ENCODE data around the gene GOLGA6B.
A peak's percentile ranks its signal among the peaks of the same experiment; 100 is the strongest.
"Not testable (repeated sequence)": the region's sequence is repeated elsewhere in the genome, so short reads cannot be mapped to it uniquely, and the experiment has no call there.

GOLGA6B gene

GRCh38 chr15:72663931-72664330 is 9.4 kb downstream of the GOLGA6B start:
- not testable (repeated sequence) for DNase-seq (ENCODE audit: low read depth in 3 of 3, low spot score in 1 of 3)

GRCh38 chr15:72665706-72666105 is 11.2 kb downstream of the GOLGA6B start:
- DNase-seq (ENCODE audit: low read depth in 3 of 3, low spot score in 1 of 3): not testable (repeated sequence)

GRCh38 chr15:72669803-72670202 is 15.3 kb downstream of the GOLGA6B start:
- DNase-seq (ENCODE audit: low read depth in 3 of 3, low spot score in 1 of 3): not testable (repeated sequence)

- peak in 2 of 3 donors; percentile 24 to 57 for DNase-seq (ENCODE audit: low read depth in 3 of 3, low spot score in 1 of 3)
Observed at GRCh38 chr15:72670656-72671352, 16.3 kb downstream of the GOLGA6B start.

GRCh38 chr15:72671525-72671924 is 17.0 kb downstream of the GOLGA6B start:
- no peak for DNase-seq (ENCODE audit: low read depth in 3 of 3, low spot score in 1 of 3)

- DNase-seq (ENCODE audit: low read depth in 3 of 3, low spot score in 1 of 3): no peak
Observed at GRCh38 chr15:72676838-72677237, 22.3 kb downstream of the GOLGA6B start.

- DNase-seq (ENCODE audit: low read depth in 3 of 3, low spot score in 1 of 3): no peak
Observed at GRCh38 chr15:72680931-72681330, 26.4 kb downstream of the GOLGA6B start.

- no peak for DNase-seq (ENCODE audit: low read depth in 3 of 3, low spot score in 1 of 3)
Observed at GRCh38 chr15:72682772-72683171, 28.3 kb downstream of the GOLGA6B start.

GRCh38 chr15:72685301-72685924 is 30.9 kb downstream of the GOLGA6B start:
- DNase-seq (ENCODE audit: low read depth in 3 of 3, low spot score in 1 of 3): no peak

- peak; percentile 41 to 68 (median 63) for DNase-seq (ENCODE audit: low read depth in 3 of 3, low spot score in 1 of 3)
Observed at GRCh38 chr15:72685925-72686794, 31.7 kb downstream of the GOLGA6B start, which contains the start of the genes BBS4 and HIGD2B. TSS of gene BBS4 (plus strand) at chr15:72686207. CDS start at chr15:72686228, 21 bp downstream. TSS of gene HIGD2B (minus strand) at chr15:72686182. CDS start at chr15:72676374, 9,808 bp downstream.

GRCh38 chr15:72688697-72689096 is 34.2 kb downstream of the GOLGA6B start:
- no peak for DNase-seq (ENCODE audit: low read depth in 3 of 3, low spot score in 1 of 3)

GRCh38 chr15:72690938-72691337 is 36.4 kb downstream of the GOLGA6B start:
- no peak for DNase-seq (ENCODE audit: low read depth in 3 of 3, low spot score in 1 of 3)

- no peak for DNase-seq (ENCODE audit: low read depth in 3 of 3, low spot score in 1 of 3)
Observed at GRCh38 chr15:72698938-72699337, 44.4 kb downstream of the GOLGA6B start.

GRCh38 chr15:72700076-72700475 is 45.6 kb downstream of the GOLGA6B start:
- DNase-seq (ENCODE audit: low read depth in 3 of 3, low spot score in 1 of 3): no peak

GRCh38 chr15:72706266-72706665 is 51.8 kb downstream of the GOLGA6B start:
- DNase-seq (ENCODE audit: low read depth in 3 of 3, low spot score in 1 of 3): no peak

GRCh38 chr15:72708551-72709303 is 54.2 kb downstream of the GOLGA6B start:
- not testable (repeated sequence) for DNase-seq (ENCODE audit: low read depth in 3 of 3, low spot score in 1 of 3)
